ENCODE results near the gene DTYMK. TPM values are rescaled to one million over a fixed set of nuclear protein-coding genes. Genes with fewer than 3 reads are reported as not detected.

DTYMK gene
- total and polyA plus RNA-seq, 2 of the 8 experiments (the other 6 are each of a cell fraction or from before 2014, with no cell fraction given) = 58.3 to 69.9 TPM

DNA sequence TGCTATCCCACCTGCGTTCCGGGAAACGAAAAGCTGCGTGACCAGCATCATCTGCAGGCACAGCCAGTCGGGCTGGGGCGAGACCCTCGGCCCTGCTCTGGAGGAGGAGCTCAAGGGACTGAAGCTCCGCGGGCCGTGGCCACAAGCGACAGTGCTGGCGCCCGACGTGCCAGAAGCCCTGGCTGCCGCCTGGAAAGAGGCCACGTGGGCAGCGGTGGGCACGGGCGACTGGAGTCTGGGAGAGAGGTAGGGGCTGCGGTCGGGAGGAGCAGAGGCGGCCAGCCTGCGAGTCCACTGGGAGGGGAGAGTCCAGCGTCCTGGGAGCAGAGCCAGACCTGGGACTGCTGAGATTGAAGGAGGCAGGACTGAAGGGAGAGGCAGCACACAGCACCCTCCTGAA lies 9.2 kb downstream of the DTYMK start (continued):
- TF ChIP-seq CHD7 (IDR thresholded peaks at IDR 0.05; ENCODE audit: insufficient replicate concordance, low read length) = no peak
